Keratinocyte (primary cell): ENCODE results near the gene FRS2. TPM values are rescaled to one million over a fixed set of nuclear protein-coding genes. Genes with fewer than 3 reads are reported as not detected.
A peak's percentile ranks its signal among the peaks of the same experiment; 100 is the strongest.
"Not testable (repeated sequence)": the region's sequence is repeated elsewhere in the genome, so short reads cannot be mapped to it uniquely, and the experiment has no call there.

ENCODE experiments used
- DNase-seq: peaks from one replicate; pipeline ENCODE4 v3.0.0-alpha.2; 2011; ENCODE audit warnings: low read depth, missing footprints, low spot score
- FAIRE-seq: peaks from 2 replicates; lab custom pipeline; 2011; peaks lifted over from hg19 to GRCh38; lab: Jason Lieb, UNC
- H2AFZ ChIP-seq: 2 replicates; pipeline ENCODE4 v1.6.0; 2012; ENCODE audit warnings: low read length, control low read depth, inconsistent platforms; ENCODE audit not compliant: control insufficient read depth
- H3K27ac ChIP-seq: 2 replicates; pipeline ENCODE4 v1.5.1; 2011; ENCODE audit warnings: low read length; ENCODE audit not compliant: control insufficient read depth, insufficient read depth
- H3K27me3 ChIP-seq: 3 replicates; pipeline ENCODE4 v1.6.0; 2011; ENCODE audit warnings: low read length; ENCODE audit not compliant: control insufficient read depth, insufficient read depth; ENCODE audit errors: extremely low read depth
- H3K36me3 ChIP-seq, 2 experiments: 2 replicates in 1 of 2; 3 replicates in 1 of 2; pipeline ENCODE4 v1.5.1; 2011; ENCODE audit warnings: low read length in 2 of 2, mild to moderate bottlenecking in 1 of 2; ENCODE audit not compliant: control insufficient read depth in 2 of 2, insufficient read depth in 2 of 2; ENCODE audit errors: extremely low read depth in 1 of 2
- H3K4me1 ChIP-seq: 3 replicates; pipeline ENCODE4 v1.5.1; 2011; ENCODE audit warnings: low read length; ENCODE audit not compliant: control insufficient read depth, insufficient read depth; ENCODE audit errors: extremely low read depth
- H3K4me2 ChIP-seq: 3 replicates; pipeline ENCODE4 v1.6.0; 2011; ENCODE audit warnings: low read depth, low read length; ENCODE audit not compliant: control insufficient read depth, insufficient read depth; ENCODE audit errors: extremely low read depth
- H3K4me3 ChIP-seq, 3 experiments: fragments of 200-600 bp in 1 of 3; sonication (generic) in 1 of 3; 2 replicates in 2 of 3; 3 replicates in 1 of 3; pipeline ENCODE4 v1.5.1; 2011 to 2016; ENCODE audit warnings: low read length in 3 of 3, mild to moderate bottlenecking in 3 of 3, control low read depth in 2 of 3, inconsistent platforms in 1 of 3, low read depth in 1 of 3, mixed read lengths in 1 of 3, mixed run types in 1 of 3, moderate library complexity in 1 of 3; ENCODE audit not compliant: control insufficient read depth in 2 of 3, insufficient read depth in 2 of 3; ENCODE audit errors: extremely low read depth in 1 of 3
- H3K79me2 ChIP-seq: 2 replicates; pipeline ENCODE4 v1.6.0; 2012; ENCODE audit warnings: low read length; ENCODE audit not compliant: control insufficient read depth, insufficient read depth
- H3K9ac ChIP-seq: 3 replicates; pipeline ENCODE4 v1.6.0; 2011; ENCODE audit warnings: low read length; ENCODE audit not compliant: control insufficient read depth, insufficient read depth; ENCODE audit errors: extremely low read depth
- H3K9me1 ChIP-seq: 3 replicates; pipeline ENCODE4 v1.6.0; 2011; ENCODE audit warnings: low read length; ENCODE audit not compliant: control insufficient read depth, insufficient read depth; ENCODE audit errors: extremely low read depth
- H3K9me3 ChIP-seq: 2 replicates; pipeline ENCODE4 v1.5.1; 2012; ENCODE audit warnings: low read depth, low read length; ENCODE audit not compliant: control insufficient read depth
- H4K20me1 ChIP-seq: 3 replicates; pipeline ENCODE4 v1.6.0; 2011; ENCODE audit warnings: low read length; ENCODE audit not compliant: control insufficient read depth, insufficient read depth; ENCODE audit errors: extremely low read depth
- CTCF ChIP-seq, 3 experiments: IDR thresholded peaks in 1 of 3; conservative IDR thresholded peaks in 1 of 3; optimal IDR thresholded peaks in 1 of 3; 2 replicates in 2 of 3; 3 replicates in 1 of 3; pipeline versions ENCODE3 to v1.5.1; 2011; ENCODE audit warnings: low read length in 3 of 3, mild to moderate bottlenecking in 3 of 3, moderate library complexity in 2 of 3, control low read depth in 1 of 3, inconsistent platforms in 1 of 3; ENCODE audit not compliant: insufficient read depth in 2 of 3; ENCODE audit errors: extremely low read depth in 1 of 3
- EZH2 ChIP-seq: IDR thresholded peaks from one replicate; pipeline ENCODE4 v1.6.1; 2012; ENCODE audit warnings: inconsistent platforms, mild to moderate bottlenecking, low read length, moderate library complexity
- dilution Hi-C: fragments of 300-500 bp; cut with MboI; formaldehyde crosslinking; loops from one replicate; pipeline ENCODE4 v1.7.0; 2020; ENCODE audit warnings: low sequenced_read_pairs; ENCODE audit not compliant: extremely low pct_ligation_motif_present
- polyA plus RNA-seq, 5 experiments: library from polyadenylated mRNA; depleted of rRNA in 3 of 5; stranded (reverse) in 3 of 5; stranded (forward) in 1 of 5; unstranded in 1 of 5; fragments of >200 nt; gene quantifications; 1 replicate in 1 of 5; 2 replicates in 3 of 5; 3 replicates in 1 of 5; pipeline versions ENCODE4 v1.2.1 to v1.2.3, GENCODE V29; 2011 to 2012; ENCODE audit warnings: missing spikeins in 2 of 5, low read depth in 1 of 5, low replicate concordance in 1 of 5

The FRS2 gene
- polyA plus RNA-seq, 1 donor (not counting 4 experiments of a cell fraction or from before 2014, with no cell fraction given) = 28.6 TPM

GRCh38 chr12:69601962-69602685 lies 131.9 kb downstream of the FRS2 start:
- Histone ChIP-seq H3K9me3 (no peaks in the 10 kb centered on the region), H3K27ac (no peak overlapping the region), H3K4me2 (no peak overlapping the region), H2AFZ (no peak overlapping the region), H3K9me1 (no peaks in the 10 kb centered on the region), H3K4me1 (no peaks in the 10 kb centered on the region), H4K20me1 (no peaks in the 10 kb centered on the region), H3K4me3 (no peak overlapping the region), H3K9ac (no peak overlapping the region), H3K36me3 (peaks cover 13 to 21% of the 10 kb centered on the region in 2 experiments), H3K27me3 (no peaks in the 10 kb centered on the region), H3K79me2 (no peaks in the 10 kb centered on the region)
- no peak for DNase-seq
- no peak for TF ChIP-seq CTCF (optimal IDR thresholded peaks at IDR 0.05 in 1 of 3, IDR thresholded peaks at IDR 0.05 in 1 of 3, conservative IDR thresholded peaks at IDR 0.05 in 1 of 3; ENCODE audit: extremely low read depth in 1 of 3, insufficient read depth in 2 of 3, low read length in 3 of 3)
- dilution Hi-C loops = no loop called here
- FAIRE-seq = no peak

GRCh38 chr12:69602954-69603353 lies 132.8 kb downstream of the FRS2 start:
- no peaks in the 10 kb centered on the region for H3K79me2 ChIP-seq
- FAIRE-seq (no peak), DNase-seq (no peak)
- TF ChIP-seq CTCF (optimal IDR thresholded peaks at IDR 0.05 in 1 of 3, IDR thresholded peaks at IDR 0.05 in 1 of 3, conservative IDR thresholded peaks at IDR 0.05 in 1 of 3; ENCODE audit: extremely low read depth in 1 of 3, insufficient read depth in 2 of 3, low read length in 3 of 3) = peak in 1 of 3 experiments; percentile 24
- no peak for TF ChIP-seq EZH2
- H3K27me3 ChIP-seq = no peaks in the 10 kb centered on the region
- peaks cover 10 to 21% of the 10 kb centered on the region in 2 experiments for H3K36me3 ChIP-seq
- no peaks in the 10 kb centered on the region for H3K4me1 ChIP-seq
- H3K4me3 ChIP-seq = no peak overlapping the region
- H3K27ac ChIP-seq = no peak overlapping the region
- H3K9me3 ChIP-seq = no peaks in the 10 kb centered on the region
- H3K4me2 ChIP-seq = no peak overlapping the region
- no peaks in the 10 kb centered on the region for H3K9me1 ChIP-seq
- no peak overlapping the region for H2AFZ ChIP-seq
- no peaks in the 10 kb centered on the region for H4K20me1 ChIP-seq
- dilution Hi-C loops = no loop called here
- no peak overlapping the region for H3K9ac ChIP-seq

GRCh38 chr12:69603556-69603955 lies 133.4 kb downstream of the FRS2 start:
- DNase-seq, H3K79me2 ChIP-seq, H3K4me1 ChIP-seq, H3K9me3 ChIP-seq, H3K4me2 ChIP-seq, H3K27me3 ChIP-seq, H3K4me3 ChIP-seq, FAIRE-seq, H3K27ac ChIP-seq, H3K9ac ChIP-seq, H4K20me1 ChIP-seq, dilution Hi-C loops, H3K9me1 ChIP-seq, H2AFZ ChIP-seq: not testable (repeated sequence)
- peaks cover 10 to 17% of the 10 kb centered on the region in 2 experiments for H3K36me3 ChIP-seq

GRCh38 chr12:69604275-69604674 lies 134.1 kb downstream of the FRS2 start:
- dilution Hi-C loops, FAIRE-seq: not testable (repeated sequence)

More at GRCh38 chr12:69604275-69604674, 134.1 kb downstream of the FRS2 start:
- H3K9me3 ChIP-seq, H3K4me3 ChIP-seq, H4K20me1 ChIP-seq, H3K9ac ChIP-seq, H3K79me2 ChIP-seq, H3K4me2 ChIP-seq, H2AFZ ChIP-seq, H3K27me3 ChIP-seq, H3K27ac ChIP-seq, DNase-seq, H3K9me1 ChIP-seq, H3K4me1 ChIP-seq: not testable (repeated sequence)
- peaks cover 7 to 17% of the 10 kb centered on the region in 2 experiments for H3K36me3 ChIP-seq
